H1 (cell line): ENCODE measurements around the gene LIPT2. TPM values are rescaled to one million over a fixed set of nuclear protein-coding genes. Genes with fewer than 3 reads are reported as not detected.

Experiments used
- CTCF ChIA-PET: fragments of 300-600 bp; sonication (Branson Sonifier 250); formaldehyde crosslinking; loops from one replicate; lab custom pipeline; 2021; ENCODE audit not compliant: partially characterized antibody; lab: Charles Lee
- POLR2A ChIA-PET: fragments of 300-600 bp; sonication (Branson Sonifier 250); formaldehyde crosslinking; loops from one replicate; lab custom pipeline; 2021; ENCODE audit warnings: inconsistent platforms; ENCODE audit not compliant: partially characterized antibody; lab: Charles Lee
- DNase-seq, 2 experiments: peaks; one replicate each; pipeline versions ENCODE4 v3.0.0 to v3.0.0-alpha.2; 2010 to 2022; ENCODE audit warnings: low spot score in 2 of 2, low read depth in 1 of 2, mixed read lengths in 1 of 2
- FAIRE-seq: peaks from 2 replicates; lab custom pipeline; 2011; peaks lifted over from hg19 to GRCh38; lab: Jason Lieb, UNC
- H2AFZ ChIP-seq: 2 replicates; pipeline ENCODE4 v1.8.1; 2012; ENCODE audit warnings: low read length, inconsistent platforms
- H2AK5ac ChIP-seq: 2 replicates; pipeline ENCODE4 v1.6.1; 2013; ENCODE audit warnings: low read depth, low read length
- H2BK120ac ChIP-seq: replicated peaks from 2 replicates; pipeline ENCODE3; 2013; ENCODE audit warnings: low read depth, low read length, inconsistent platforms
- H2BK12ac ChIP-seq: 2 replicates; pipeline ENCODE4 v1.6.1; 2013; ENCODE audit warnings: low read depth, low read length
- H2BK15ac ChIP-seq: 2 replicates; pipeline ENCODE4 v1.6.1; 2013; ENCODE audit warnings: low read length
- H2BK20ac ChIP-seq: 2 replicates; pipeline ENCODE4 v1.6.1; 2013; ENCODE audit warnings: low read length
- H2BK5ac ChIP-seq: 2 replicates; pipeline ENCODE4 v1.6.1; 2013; ENCODE audit warnings: low read depth, low read length
- H3K14ac ChIP-seq: 2 replicates; pipeline ENCODE4 v1.6.1; 2013; ENCODE audit warnings: inconsistent platforms; ENCODE audit not compliant: insufficient read length
- H3K18ac ChIP-seq: 2 replicates; pipeline ENCODE4 v1.6.1; 2013; ENCODE audit warnings: low read length; ENCODE audit errors: extremely low read depth
- H3K23ac ChIP-seq: 2 replicates; pipeline ENCODE4 v1.6.1; 2013; ENCODE audit warnings: inconsistent platforms; ENCODE audit not compliant: insufficient read length
- H3K23me2 ChIP-seq: 2 replicates; pipeline ENCODE4 v1.6.1; 2013; ENCODE audit warnings: low read depth, low read length
- H3K27ac ChIP-seq: 2 replicates; pipeline ENCODE4 v1.6.1; 2011; ENCODE audit warnings: low read depth, low read length, inconsistent platforms
- H3K27me3 ChIP-seq, 4 experiments: replicated peaks in 1 of 4; 1 replicate in 1 of 4; 2 replicates in 3 of 4; pipeline versions ENCODE4 v1.6.1 to v1.8.1; 2011 to 2013; ENCODE audit warnings: low read length in 3 of 4, mild to moderate bottlenecking in 3 of 4, inconsistent platforms in 2 of 4, mixed read lengths in 2 of 4, moderate library complexity in 1 of 4; ENCODE audit not compliant: control insufficient read depth in 3 of 4, insufficient read depth in 3 of 4; ENCODE audit errors: extremely low read depth in 1 of 4
- H3K36me3 ChIP-seq, 4 experiments: 2 replicates each; pipeline versions ENCODE4 v1.6.1 to v1.8.1; 2011 to 2013; ENCODE audit warnings: mild to moderate bottlenecking in 4 of 4, low read length in 3 of 4, moderate library complexity in 2 of 4, control low read depth in 1 of 4, inconsistent platforms in 1 of 4; ENCODE audit not compliant: insufficient read depth in 4 of 4, control insufficient read depth in 2 of 4
- H3K4ac ChIP-seq: replicated peaks from 2 replicates; pipeline ENCODE3; 2013; ENCODE audit warnings: low read length, low read depth, mixed read lengths, inconsistent platforms; ENCODE audit not compliant: insufficient read length
- H3K4me1 ChIP-seq, 4 experiments: replicated peaks in 1 of 4; 1 replicate in 1 of 4; 2 replicates in 3 of 4; pipeline versions ENCODE4 v1.6.1 to v1.8.1; 2011 to 2013; ENCODE audit warnings: low read length in 3 of 4, inconsistent platforms in 2 of 4, mixed read lengths in 1 of 4; ENCODE audit not compliant: insufficient read depth in 4 of 4, control insufficient read depth in 3 of 4
- H3K4me2 ChIP-seq, 2 experiments: 2 replicates each; pipeline versions ENCODE4 v1.6.1 to v1.8.1; 2011 to 2013; ENCODE audit warnings: low read depth in 2 of 2, low read length in 2 of 2, control low read depth in 1 of 2, inconsistent platforms in 1 of 2, mild to moderate bottlenecking in 1 of 2; ENCODE audit not compliant: insufficient read depth in 1 of 2
- H3K4me3 ChIP-seq, 4 experiments: fragments of 200-600, 300-600 bp in 1 of 4; sonication (generic), shearing (Covaris generic), sonication (Bioruptor Twin) in 1 of 4; 2 replicates each; pipeline versions ENCODE4 v1.5.1 to v1.8.1; 2011 to 2016; ENCODE audit warnings: low read length in 4 of 4, low read depth in 3 of 4, control low read depth in 2 of 4, inconsistent platforms in 2 of 4, mild to moderate bottlenecking in 2 of 4, mixed read lengths in 1 of 4, moderate library complexity in 1 of 4; ENCODE audit not compliant: insufficient read depth in 2 of 4; ENCODE audit errors: extremely low read depth in 1 of 4
- H3K56ac ChIP-seq: replicated peaks from 2 replicates; pipeline ENCODE3; 2013; ENCODE audit warnings: low read depth, mild to moderate bottlenecking, mixed read lengths, low read length, inconsistent platforms; ENCODE audit not compliant: insufficient read length
- H3K79me1 ChIP-seq: 2 replicates; pipeline ENCODE4 v1.6.1; 2013; ENCODE audit warnings: low read depth, low read length, control low read depth
- H3K79me2 ChIP-seq, 2 experiments: 2 replicates each; pipeline versions ENCODE4 v1.6.1 to v1.8.1; 2012 to 2013; ENCODE audit warnings: low read length in 2 of 2, mild to moderate bottlenecking in 2 of 2, inconsistent platforms in 1 of 2; ENCODE audit not compliant: insufficient read depth in 2 of 2, control insufficient read depth in 1 of 2
- H3K9ac ChIP-seq, 4 experiments: replicated peaks in 1 of 4; 1 replicate in 1 of 4; 2 replicates in 3 of 4; pipeline versions ENCODE4 v1.6.1 to v1.8.1; 2011 to 2013; ENCODE audit warnings: low read depth in 3 of 4, low read length in 3 of 4, control low read depth in 2 of 4, mild to moderate bottlenecking in 2 of 4, moderate library complexity in 2 of 4, inconsistent platforms in 1 of 4; ENCODE audit errors: extremely low read depth in 1 of 4
- H3K9me3 ChIP-seq, 2 experiments: 2 replicates each; pipeline versions ENCODE4 v1.6.1 to v1.8.1; 2012 to 2013; ENCODE audit warnings: mild to moderate bottlenecking in 2 of 2, moderate library complexity in 2 of 2, control low read depth in 1 of 2, inconsistent platforms in 1 of 2, low read depth in 1 of 2, low read length in 1 of 2, mixed read lengths in 1 of 2; ENCODE audit not compliant: insufficient read depth in 2 of 2
- H4K20me1 ChIP-seq, 2 experiments: replicated peaks in 1 of 2; 2 replicates each; pipeline versions ENCODE3 to v1.8.1; 2011 to 2013; ENCODE audit warnings: inconsistent platforms in 2 of 2, low read length in 2 of 2, mild to moderate bottlenecking in 1 of 2; ENCODE audit not compliant: insufficient read depth in 2 of 2, control insufficient read depth in 1 of 2
- H4K5ac ChIP-seq: 2 replicates; pipeline ENCODE4 v1.6.1; 2013; ENCODE audit warnings: low read length, low read depth, mixed read lengths, inconsistent platforms; ENCODE audit not compliant: insufficient read length
- H4K8ac ChIP-seq: 2 replicates; pipeline ENCODE4 v1.8.0; 2013; ENCODE audit warnings: mild to moderate bottlenecking, moderate library complexity, low read length, inconsistent platforms; ENCODE audit not compliant: insufficient read depth; ENCODE audit errors: extremely low read depth
- H4K91ac ChIP-seq: replicated peaks from 2 replicates; pipeline ENCODE3; 2013; ENCODE audit warnings: low read length, mixed read lengths, inconsistent platforms; ENCODE audit not compliant: insufficient read length
- ATF2 ChIP-seq: IDR thresholded peaks from 2 replicates; pipeline ENCODE4 v1.6.1; 2012; ENCODE audit warnings: low read length, inconsistent platforms
- ATF3 ChIP-seq: IDR thresholded peaks from 2 replicates; pipeline ENCODE4 v1.6.1; 2011; ENCODE audit warnings: low read depth, mild to moderate bottlenecking, low read length; ENCODE audit not compliant: insufficient read depth
- CBX5 ChIP-seq: fragments of 300-800, 300-1000 bp; sonication (generic); IDR thresholded peaks from 2 replicates; pipeline ENCODE4 v1.7.1; 2016; ENCODE audit warnings: antibody characterized with exemption, low read length, low read depth
- CBX8 ChIP-seq: fragments of 300-800, 300-1000 bp; sonication (generic); IDR thresholded peaks from 2 replicates; pipeline ENCODE4 v1.7.1; 2016; ENCODE audit warnings: low read depth, low read length, borderline replicate concordance
- CHD1 ChIP-seq: IDR thresholded peaks from 2 replicates; pipeline ENCODE4 v1.6.1; 2012; ENCODE audit warnings: low read depth, low read length, improper control_type of control experiment
- CHD2 ChIP-seq: IDR thresholded peaks from 2 replicates; pipeline ENCODE4 v1.6.1; 2012; ENCODE audit warnings: low read length, improper control_type of control experiment
- CREB1 ChIP-seq: IDR thresholded peaks from 2 replicates; pipeline ENCODE4 v1.6.1; 2012; ENCODE audit warnings: inconsistent platforms
- JUN ChIP-seq: IDR thresholded peaks from 2 replicates; pipeline ENCODE4 v1.6.1; 2011; ENCODE audit warnings: low read depth, mild to moderate bottlenecking, improper control_type of control experiment, low read length
- POU5F1 ChIP-seq: IDR thresholded peaks from 2 replicates; pipeline ENCODE4 v1.6.1; 2011; ENCODE audit warnings: low read depth, mild to moderate bottlenecking, low read length, moderate library complexity
- RFX5 ChIP-seq: IDR thresholded peaks from 2 replicates; pipeline ENCODE4 v1.6.1; 2011; ENCODE audit warnings: low read depth, low read length, improper control_type of control experiment, borderline replicate concordance
- RNF2 ChIP-seq: fragments of 200-900, 300-1000 bp; sonication (generic); IDR thresholded peaks from 2 replicates; pipeline ENCODE4 v1.7.1; 2016; ENCODE audit warnings: borderline replicate concordance, low read depth, mild to moderate bottlenecking, antibody characterized with exemption, low read length; ENCODE audit not compliant: poor library complexity, severe bottlenecking; ENCODE audit errors: missing control alignments
- SAP30 ChIP-seq: fragments of 300-600 bp; sonication (generic); IDR thresholded peaks from 2 replicates; pipeline ENCODE4 v1.7.1; 2012; ENCODE audit warnings: low read length, moderate library complexity, mild to moderate bottlenecking, inconsistent platforms; ENCODE audit not compliant: insufficient read depth, insufficient replicate concordance
- WGBS, 2 experiments: shearing (Covaris generic) in 1 of 2; methylation state at CpG; one replicate each; pipeline versions ENCODE4 v1.1.6 to v1.1.7; 2013 to 2015; ENCODE audit warnings: low lambda C conversion rate in 2 of 2, mixed read lengths in 2 of 2, inconsistent platforms in 1 of 2, low coverage in 1 of 2, missing lambda C conversion rate in 1 of 2; ENCODE audit not compliant: insufficient replicate concordance in 2 of 2, insufficient coverage in 1 of 2, insufficient read length in 1 of 2; ENCODE audit errors: extremely low coverage in 1 of 2, missing lambda C conversion rate in 1 of 2; 5-methylcytosine and 5-hydroxymethylcytosine counted together
- polyA plus RNA-seq, 7 experiments: library from polyadenylated mRNA; depleted of rRNA in 3 of 7; stranded (reverse) in 5 of 7; unstranded in 2 of 7; fragments of >200 nt in 5 of 7; fragments of 200-250 nt in 2 of 7; gene quantifications; 1 replicate in 5 of 7; 2 replicates in 1 of 7; 4 replicates in 1 of 7; pipeline versions ENCODE4 v1.2.1 to v1.2.3, GENCODE V29; 2011 to 2013; ENCODE audit warnings: missing spikeins in 2 of 7, mixed read lengths in 2 of 7
- total RNA-seq: library from RNA; stranded (reverse); fragmentation: NEBNext Ultra II Directional; extraction: Animal tissue kit (Norgen Biotek cat#: 25700); gene quantifications from 2 replicates; pipeline ENCODE4 v1.2.1, GENCODE V29; 2021

The LIPT2 gene
- total and polyA plus RNA-seq, 2 of the 8 experiments (the other 6 are each of a cell fraction or from before 2014, with no cell fraction given), result 6.4 to 16.7 TPM

DNA sequence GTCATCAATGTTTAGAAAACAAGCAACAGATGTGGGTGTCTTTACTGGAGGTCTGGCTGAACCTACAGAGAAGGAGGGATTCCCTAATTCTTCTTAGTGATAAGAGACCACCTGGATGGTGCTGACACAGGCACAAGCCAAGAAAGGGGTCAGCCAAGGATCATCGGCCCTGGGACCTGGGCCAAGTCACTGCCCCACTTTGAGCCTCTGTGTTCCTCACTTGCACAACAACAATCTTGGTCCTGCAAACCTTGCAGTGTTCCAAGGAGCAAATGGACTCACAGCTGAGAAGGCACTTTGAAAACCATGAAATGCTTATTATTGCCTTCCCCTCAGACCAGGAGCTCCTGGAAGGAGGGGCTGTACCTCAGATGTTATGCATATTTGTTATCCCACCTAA is 19.2 kb downstream of the LIPT2 start:
- 80% methylated on average over 1 of the region's 1 CpG; no CpG with 5 or more reads in 1 of the 2 experiments for WGBS, 2 experiments
- no peak for DNase-seq
- Histone ChIP-seq H2BK15ac (no peak overlapping the region), H2AFZ (no peak overlapping the region), H3K9ac (no peak overlapping the region), H3K79me2 (no peaks in the 10 kb centered on the region), H2BK20ac (no peak overlapping the region), H4K5ac (no peak overlapping the region), H3K23ac (no peak overlapping the region), H3K56ac (no peak overlapping the region), H3K4me3 (no peak overlapping the region), H4K8ac (no peak overlapping the region), H2AK5ac (no peak overlapping the region), H3K18ac (no peak overlapping the region), H4K20me1 (no peaks in the 10 kb centered on the region), H3K79me1 (no peaks in the 10 kb centered on the region), H3K27me3 (no peaks in the 10 kb centered on the region), H2BK5ac (no peak overlapping the region), H2BK120ac (no peak overlapping the region), H3K4me1 (no peaks in the 10 kb centered on the region), H3K23me2 (no peaks in the 10 kb centered on the region), H4K91ac (no peak overlapping the region), H3K27ac (no peak overlapping the region), H3K14ac (no peak overlapping the region), H3K36me3 (no peaks in the 10 kb centered on the region), H3K4me2 (no peak overlapping the region), H2BK12ac (no peak overlapping the region), H3K9me3 (no peaks in the 10 kb centered on the region), H3K4ac (no peak overlapping the region)
- ChIA-PET POLR2A (no interaction called here), CTCF (interaction anchor here (0.6 to 1.1 kb wide), 5 partner anchors 22 to 253 kb away, joined by 3 to 4 read pairs (median 3); no protein-coding TSS in a partner anchor)
- no peak for FAIRE-seq
- no peak for TF ChIP-seq CHD1
- no peak for TF ChIP-seq CBX8
- no peak for TF ChIP-seq CHD2
- TF ChIP-seq RFX5, result no peak
- no peak for TF ChIP-seq JUN
- no peak for TF ChIP-seq CBX5
- TF ChIP-seq RNF2, result no peak
- TF ChIP-seq ATF2, result no peak
- no peak for TF ChIP-seq CREB1
- TF ChIP-seq SAP30, result no peak
- TF ChIP-seq POU5F1, result no peak
- TF ChIP-seq ATF3, result no peak
